ENCODE results near the gene CFAP70.
A peak's percentile ranks its signal among the peaks of the same experiment; 100 is the strongest.
"Not testable (repeated sequence)": the region's sequence is repeated elsewhere in the genome, so short reads cannot be mapped to it uniquely, and the experiment has no call there.

Gene CFAP70

DNA sequence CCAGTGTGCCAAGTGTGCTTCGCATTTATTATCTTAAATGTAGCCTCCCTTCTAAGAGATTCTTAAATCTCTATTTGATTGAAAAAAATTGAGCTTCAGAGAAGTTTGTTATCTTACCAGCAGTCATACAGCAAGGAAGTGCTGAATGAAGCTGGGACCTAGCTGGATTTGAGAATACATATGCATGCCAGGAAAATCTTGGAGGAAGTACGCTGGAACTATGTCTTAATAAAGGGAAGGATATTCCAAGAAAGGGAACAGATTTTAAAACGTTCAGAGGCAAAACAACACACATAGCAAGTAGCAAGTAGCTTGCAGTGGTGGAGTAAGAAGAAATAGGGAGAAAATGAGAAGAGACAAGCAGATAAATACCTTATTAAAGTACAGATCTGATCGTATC lies 1.5 kb downstream of the CFAP70 start:
- in situ Hi-C loops (cut with HindIII; ENCODE audit: low pct_ligation_motif_present, low pct_unique_long_range_greater_than_20kb, low sequenced_read_pairs): no loop called here
- no peak for DNase-seq

DNA sequence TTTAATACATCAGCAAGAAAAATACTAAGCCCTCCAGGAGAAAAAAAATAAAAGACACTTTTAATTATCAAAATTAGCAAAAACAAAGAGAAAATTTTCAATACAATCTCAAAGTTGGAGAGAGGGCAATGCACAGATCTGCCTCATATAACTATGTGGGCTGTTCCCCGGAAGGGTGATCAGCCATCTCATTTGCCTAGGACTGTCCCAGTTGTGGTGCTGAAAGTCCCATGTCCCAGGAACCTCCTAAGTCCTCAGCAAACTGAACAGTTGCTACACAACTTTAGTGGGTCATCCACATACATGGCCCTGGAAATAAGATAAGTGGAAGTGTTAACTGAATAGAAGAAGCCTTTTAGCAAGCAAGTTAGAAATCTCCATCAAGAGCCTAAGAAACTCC lies 14.4 kb downstream of the CFAP70 start:
- DNase-seq: no peak
- in situ Hi-C loops (cut with HindIII; ENCODE audit: low pct_ligation_motif_present, low pct_unique_long_range_greater_than_20kb, low sequenced_read_pairs): no loop called here

- in situ Hi-C loops (cut with HindIII; ENCODE audit: low pct_ligation_motif_present, low pct_unique_long_range_greater_than_20kb, low sequenced_read_pairs): no loop called here
- no peak for DNase-seq
Observed at GRCh38 chr10:73340121-73340520, 18.5 kb downstream of the CFAP70 start.

GRCh38 chr10:73339436-73339835 lies 19.2 kb downstream of the CFAP70 start:
- no peak for DNase-seq
- in situ Hi-C loops (cut with HindIII; ENCODE audit: low pct_ligation_motif_present, low pct_unique_long_range_greater_than_20kb, low sequenced_read_pairs): no loop called here

DNA sequence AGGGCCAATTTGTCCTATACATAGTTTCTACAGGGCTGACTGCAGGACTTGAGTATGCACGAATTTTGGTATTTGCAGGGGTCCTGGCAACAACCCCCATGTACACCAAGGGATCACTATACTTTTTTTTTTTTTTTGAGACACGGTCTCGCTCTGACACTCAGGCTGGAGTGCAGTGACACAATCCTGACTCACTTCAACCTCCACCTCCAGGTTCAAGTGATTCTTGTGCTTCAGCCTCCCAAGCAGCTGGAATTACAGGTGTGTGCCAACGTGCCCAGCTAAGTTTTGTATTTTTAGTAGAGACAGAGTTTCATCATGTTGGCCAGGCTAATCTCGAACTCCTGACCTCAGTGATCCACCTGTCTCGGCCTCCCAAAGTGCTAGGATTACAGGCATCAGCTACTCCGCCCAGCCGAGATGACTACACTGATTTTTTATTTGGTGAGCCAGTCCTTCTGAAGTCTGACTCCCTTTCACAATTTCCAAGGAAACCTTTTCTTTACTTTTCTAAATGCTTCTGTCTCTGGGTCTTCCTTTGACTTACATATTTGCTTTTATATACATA lies 19.8 kb downstream of the CFAP70 start:
- in situ Hi-C loops (cut with HindIII; ENCODE audit: low pct_ligation_motif_present, low pct_unique_long_range_greater_than_20kb, low sequenced_read_pairs): no loop called here

GRCh38 chr10:73333202-73333601 lies 25.5 kb downstream of the CFAP70 start:
- no peak for DNase-seq
- in situ Hi-C loops (cut with HindIII; ENCODE audit: low pct_ligation_motif_present, low pct_unique_long_range_greater_than_20kb, low sequenced_read_pairs): no loop called here

More for the DNA sequence above, 19.8 kb downstream of the CFAP70 start:
- DNase-seq: no peak

GRCh38 chr10:73332379-73332778 lies 26.3 kb downstream of the CFAP70 start:
- in situ Hi-C loops (cut with HindIII; ENCODE audit: low pct_ligation_motif_present, low pct_unique_long_range_greater_than_20kb, low sequenced_read_pairs): no loop called here
- no peak for DNase-seq

- in situ Hi-C loops (cut with HindIII; ENCODE audit: low pct_ligation_motif_present, low pct_unique_long_range_greater_than_20kb, low sequenced_read_pairs); DNase-seq: not testable (repeated sequence)
Observed at GRCh38 chr10:73328523-73328922, 30.1 kb downstream of the CFAP70 start.

- DNase-seq; in situ Hi-C loops (cut with HindIII; ENCODE audit: low pct_ligation_motif_present, low pct_unique_long_range_greater_than_20kb, low sequenced_read_pairs): not testable (repeated sequence)
Observed at GRCh38 chr10:73325290-73325689, 33.4 kb downstream of the CFAP70 start.

DNA sequence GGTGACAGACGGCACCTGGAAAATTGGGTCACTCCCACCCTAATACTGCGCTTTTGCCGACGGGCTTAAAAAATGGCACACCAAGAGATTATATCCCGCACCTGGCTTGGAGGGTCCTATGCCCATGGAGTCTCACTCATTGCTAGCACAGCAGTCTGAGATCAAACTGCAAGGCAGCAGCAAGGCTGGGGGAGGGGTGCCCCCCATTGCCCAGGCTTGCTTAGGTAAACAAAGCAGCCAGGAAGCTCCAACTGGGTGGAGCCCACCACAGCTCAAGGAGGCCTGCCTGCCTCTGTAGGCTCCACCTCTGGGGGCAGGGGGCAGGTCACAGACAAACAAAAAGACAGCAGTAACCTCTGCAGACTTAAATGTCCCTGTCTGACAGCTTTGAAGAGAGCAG lies 35.1 kb downstream of the CFAP70 start:
- DNase-seq; in situ Hi-C loops (cut with HindIII; ENCODE audit: low pct_ligation_motif_present, low pct_unique_long_range_greater_than_20kb, low sequenced_read_pairs): not testable (repeated sequence)

GRCh38 chr10:73310475-73310874 lies 48.2 kb downstream of the CFAP70 start:
- in situ Hi-C loops (cut with HindIII; ENCODE audit: low pct_ligation_motif_present, low pct_unique_long_range_greater_than_20kb, low sequenced_read_pairs): no loop called here
- DNase-seq: no peak

DNA sequence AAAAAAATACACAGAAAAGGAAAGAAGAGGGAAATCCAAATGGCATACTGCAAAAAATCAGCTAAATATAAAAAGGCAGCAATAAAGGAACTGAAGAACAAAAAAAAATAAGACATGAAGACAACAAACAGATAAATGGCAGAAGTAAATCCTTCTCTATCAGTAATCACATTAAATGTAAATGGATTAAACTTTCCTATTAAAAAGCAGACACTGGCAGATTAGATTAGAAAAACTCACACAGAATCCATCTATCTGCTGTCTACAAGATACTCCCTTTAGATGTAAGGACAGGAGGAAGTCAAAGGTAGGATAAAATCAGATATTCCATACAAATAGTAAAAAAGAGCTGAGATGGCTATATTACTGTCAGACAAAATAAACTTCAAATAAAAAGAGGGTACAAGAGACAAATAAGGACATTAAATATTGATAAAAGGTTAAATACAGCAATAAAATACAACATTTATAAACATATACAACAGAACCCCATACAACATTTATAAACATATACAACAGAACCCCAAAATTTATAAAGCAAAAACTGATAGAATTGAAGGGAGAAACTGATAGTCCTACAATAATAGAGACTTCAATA lies 51.4 kb downstream of the CFAP70 start:
- DNase-seq: no peak
- in situ Hi-C loops (cut with HindIII; ENCODE audit: low pct_ligation_motif_present, low pct_unique_long_range_greater_than_20kb, low sequenced_read_pairs): no loop called here

DNA sequence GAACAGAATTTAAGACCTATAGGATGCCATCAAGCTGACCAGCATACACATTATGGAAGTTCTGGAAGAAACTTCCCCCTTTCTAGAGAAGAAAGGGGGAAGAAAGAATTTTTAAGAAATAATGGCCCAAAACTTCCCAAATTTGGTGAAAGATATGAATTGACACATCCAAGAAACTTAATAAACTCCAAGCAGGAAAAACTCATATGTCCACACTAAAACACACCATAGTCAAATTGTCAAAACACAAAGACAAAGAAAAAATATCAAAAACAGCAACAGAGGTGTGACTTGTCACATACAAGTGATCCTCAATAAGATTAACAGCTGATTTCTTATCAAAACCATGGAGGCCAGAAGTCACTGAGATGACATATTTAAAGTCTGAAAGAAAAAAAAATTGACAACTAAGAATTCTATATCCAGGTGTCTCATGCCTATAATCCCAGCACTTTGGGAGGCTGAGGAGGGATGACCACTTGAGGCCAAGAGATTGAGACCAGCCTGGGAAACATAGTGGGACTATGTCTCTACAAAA lies 52.4 kb downstream of the CFAP70 start:
- DNase-seq: no peak
- in situ Hi-C loops (cut with HindIII; ENCODE audit: low pct_ligation_motif_present, low pct_unique_long_range_greater_than_20kb, low sequenced_read_pairs): no loop called here

- in situ Hi-C loops (cut with HindIII; ENCODE audit: low pct_ligation_motif_present, low pct_unique_long_range_greater_than_20kb, low sequenced_read_pairs): no loop called here
- DNase-seq: no peak
Observed at GRCh38 chr10:73296946-73297345, 61.7 kb downstream of the CFAP70 start.

- in situ Hi-C loops (cut with HindIII; ENCODE audit: low pct_ligation_motif_present, low pct_unique_long_range_greater_than_20kb, low sequenced_read_pairs): no loop called here
- no peak for DNase-seq
Observed at GRCh38 chr10:73293461-73293860, 65.2 kb downstream of the CFAP70 start.

DNA sequence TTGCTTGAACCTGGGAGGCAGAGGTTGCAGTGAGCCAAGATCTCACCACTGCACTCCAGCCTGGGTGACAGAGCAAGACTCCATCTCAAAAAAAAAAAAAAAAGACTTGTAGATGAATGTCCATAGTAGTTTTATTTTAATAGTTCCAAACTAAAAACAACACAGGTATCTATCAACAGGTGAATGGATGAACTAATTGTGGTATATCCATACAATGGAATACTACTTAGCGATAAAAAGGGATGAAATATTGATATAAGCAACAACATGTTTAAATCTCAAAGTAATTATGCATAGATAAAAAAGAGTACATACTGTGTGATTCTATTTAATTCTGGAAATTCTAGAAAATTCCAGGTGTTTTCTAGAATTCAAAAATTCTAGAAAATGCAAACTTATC lies 68.7 kb downstream of the CFAP70 start:
- in situ Hi-C loops (cut with HindIII; ENCODE audit: low pct_ligation_motif_present, low pct_unique_long_range_greater_than_20kb, low sequenced_read_pairs): no loop called here
- no peak for DNase-seq

GRCh38 chr10:73287441-73287840 lies 71.2 kb downstream of the CFAP70 start:
- in situ Hi-C loops (cut with HindIII; ENCODE audit: low pct_ligation_motif_present, low pct_unique_long_range_greater_than_20kb, low sequenced_read_pairs): no loop called here
- DNase-seq: no peak

GRCh38 chr10:73281097-73281496 lies 77.6 kb downstream of the CFAP70 start:
- no peak for DNase-seq
- in situ Hi-C loops (cut with HindIII; ENCODE audit: low pct_ligation_motif_present, low pct_unique_long_range_greater_than_20kb, low sequenced_read_pairs): no loop called here

GRCh38 chr10:73264423-73264822 lies 94.2 kb downstream of the CFAP70 start:
- no peak for DNase-seq
- in situ Hi-C loops (cut with HindIII; ENCODE audit: low pct_ligation_motif_present, low pct_unique_long_range_greater_than_20kb, low sequenced_read_pairs): no loop called here

GRCh38 chr10:73263693-73264347 lies 94.8 kb downstream of the CFAP70 start:
- in situ Hi-C loops (cut with HindIII; ENCODE audit: low pct_ligation_motif_present, low pct_unique_long_range_greater_than_20kb, low sequenced_read_pairs): no loop called here

More at GRCh38 chr10:73263693-73264347, 94.8 kb downstream of the CFAP70 start:
- peak; percentile 63 for DNase-seq
